ENCODE measurements around the gene C6orf62. TPM values are rescaled to one million over a fixed set of nuclear protein-coding genes. Genes with fewer than 3 reads are reported as not detected.

C6orf62 gene
- total RNA-seq, 1 experiment from 2014 or later, result 128 TPM

DNA sequence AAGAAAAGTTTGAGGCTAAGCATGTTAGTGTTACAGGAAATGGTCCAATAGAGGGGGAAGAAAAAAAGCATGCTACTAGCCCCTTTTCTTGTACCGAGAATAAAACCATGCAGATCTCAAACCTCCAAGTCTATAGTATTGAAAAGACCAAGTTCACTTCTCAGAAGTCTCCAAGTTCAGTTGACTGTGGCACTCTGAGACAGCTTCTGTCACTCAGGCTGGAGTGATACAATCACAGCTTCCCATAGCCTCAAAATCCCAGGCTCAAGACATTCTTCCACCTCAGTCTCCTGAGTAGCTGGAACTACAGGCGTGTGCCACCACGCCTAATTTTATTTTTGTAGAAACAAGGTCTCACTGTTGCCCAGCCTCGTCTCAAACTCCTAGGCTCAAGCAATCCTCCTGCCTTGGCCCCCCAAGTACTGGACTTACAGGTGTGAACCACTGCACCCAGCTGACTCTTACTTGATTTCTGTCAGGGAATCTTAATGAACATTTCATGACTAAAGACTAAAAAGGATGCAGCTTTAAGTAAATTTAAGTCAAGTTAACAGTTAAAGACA lies 16.2 kb downstream of the C6orf62 start:
- Histone ChIP-seq H4K20me1 (ENCODE audit: insufficient read depth) (peaks cover 12% of the 10 kb centered on the region), H3K4me1 (replicated peaks; ENCODE audit: insufficient read depth) (no peaks in the 10 kb centered on the region), H3K9me3 (ENCODE audit: insufficient read depth, low read depth) (no peaks in the 10 kb centered on the region), H3K27ac (peak overlapping the region; percentile 22; the same call in 1 of the 2 replicates), H3K27me3 (ENCODE audit: insufficient read depth, low read depth) (no peaks in the 10 kb centered on the region), H3K9me2 (ENCODE audit: insufficient read depth) (no peaks in the 10 kb centered on the region), H3K4me2 (no peak overlapping the region), H3K4me3 (no peak overlapping the region), H3F3A (ENCODE audit: insufficient read depth, low read depth) (peaks cover 82% of the 10 kb centered on the region), H3K79me2 (ENCODE audit: low read depth) (no peaks in the 10 kb centered on the region), H2AFZ (no peak overlapping the region), H3K36me3 (ENCODE audit: low read depth) (peaks cover 34% of the 10 kb centered on the region)
- ChIA-PET POLR2A (ENCODE audit: unreplicated experiment) (no interaction called here), CTCF (no interaction called here)
- no TSS peak for BruUV-seq (replicated peaks)
- TF ChIP-seq, protein P1, sequence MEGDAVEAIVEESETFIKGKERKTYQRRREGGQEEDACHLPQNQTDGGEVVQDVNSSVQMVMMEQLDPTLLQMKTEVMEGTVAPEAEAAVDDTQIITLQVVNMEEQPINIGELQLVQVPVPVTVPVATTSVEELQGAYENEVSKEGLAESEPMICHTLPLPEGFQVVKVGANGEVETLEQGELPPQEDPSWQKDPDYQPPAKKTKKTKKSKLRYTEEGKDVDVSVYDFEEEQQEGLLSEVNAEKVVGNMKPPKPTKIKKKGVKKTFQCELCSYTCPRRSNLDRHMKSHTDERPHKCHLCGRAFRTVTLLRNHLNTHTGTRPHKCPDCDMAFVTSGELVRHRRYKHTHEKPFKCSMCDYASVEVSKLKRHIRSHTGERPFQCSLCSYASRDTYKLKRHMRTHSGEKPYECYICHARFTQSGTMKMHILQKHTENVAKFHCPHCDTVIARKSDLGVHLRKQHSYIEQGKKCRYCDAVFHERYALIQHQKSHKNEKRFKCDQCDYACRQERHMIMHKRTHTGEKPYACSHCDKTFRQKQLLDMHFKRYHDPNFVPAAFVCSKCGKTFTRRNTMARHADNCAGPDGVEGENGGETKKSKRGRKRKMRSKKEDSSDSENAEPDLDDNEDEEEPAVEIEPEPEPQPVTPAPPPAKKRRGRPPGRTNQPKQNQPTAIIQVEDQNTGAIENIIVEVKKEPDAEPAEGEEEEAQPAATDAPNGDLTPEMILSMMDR (conservative IDR thresholded peaks at IDR 0.05), result no peak
- TF ChIP-seq EZH2 (IDR thresholded peaks at IDR 0.05; ENCODE audit: low read depth), result no peak
- intact Hi-C loops (cut with micrococcal nuclease; ENCODE audit: unreplicated experiment), result loop anchor here (5.0 kb wide), 1 partner anchor 370 kb away; no protein-coding TSS in a partner anchor
- DNase-seq, result no peak

GRCh38 chr6:24699521-24700359 lies 19.2 kb downstream of the C6orf62 start:
- BruUV-seq (replicated peaks), result no TSS peak
- peaks cover 8% of the 10 kb centered on the region; the same call in 1 of the 2 replicates for H3K36me3 ChIP-seq (ENCODE audit: low read depth)

GRCh38 chr6:24696097-24696496 lies 22.9 kb downstream of the C6orf62 start:
- no peak overlapping the region for H2AFZ ChIP-seq
- no peak overlapping the region for H3K27ac ChIP-seq
- no peaks in the 10 kb centered on the region for H4K20me1 ChIP-seq (ENCODE audit: insufficient read depth)
- H3K9me2 ChIP-seq (ENCODE audit: insufficient read depth), result no peaks in the 10 kb centered on the region
- ChIA-PET CTCF (interaction anchor here (0.6 kb wide), 1 partner anchor 173 kb away, joined by 11 read pairs; no protein-coding TSS in a partner anchor), POLR2A (ENCODE audit: unreplicated experiment) (no interaction called here)
- no peak for DNase-seq
- no peak overlapping the region for H3K4me2 ChIP-seq
- H3K4me3 ChIP-seq, result no peak overlapping the region
- no peaks in the 10 kb centered on the region for H3K36me3 ChIP-seq (ENCODE audit: low read depth)
- no peaks in the 10 kb centered on the region for H3K27me3 ChIP-seq (ENCODE audit: insufficient read depth, low read depth)
- peaks cover 26% of the 10 kb centered on the region for H3F3A ChIP-seq (ENCODE audit: insufficient read depth, low read depth)
- H3K9me3 ChIP-seq (ENCODE audit: insufficient read depth, low read depth), result no peaks in the 10 kb centered on the region
- H3K4me1 ChIP-seq (replicated peaks; ENCODE audit: insufficient read depth), result no peaks in the 10 kb centered on the region
- BruUV-seq (replicated peaks), result no TSS peak
- H3K79me2 ChIP-seq (ENCODE audit: low read depth), result no peaks in the 10 kb centered on the region
- intact Hi-C loops (cut with micrococcal nuclease; ENCODE audit: unreplicated experiment), result no loop called here
- TF ChIP-seq, protein P1 (conservative IDR thresholded peaks at IDR 0.05), result no peak
- TF ChIP-seq EZH2 (IDR thresholded peaks at IDR 0.05; ENCODE audit: low read depth), result no peak

More at GRCh38 chr6:24699521-24700359, 19.2 kb downstream of the C6orf62 start:
- ChIA-PET POLR2A (ENCODE audit: unreplicated experiment) (no interaction called here), CTCF (no interaction called here)
- no peaks in the 10 kb centered on the region for H3K79me2 ChIP-seq (ENCODE audit: low read depth)
- DNase-seq, result no peak
- no peak overlapping the region for H3K4me3 ChIP-seq
- intact Hi-C loops (cut with micrococcal nuclease; ENCODE audit: unreplicated experiment), result loop anchor here (5.0 kb wide), 1 partner anchor 373 kb away; no protein-coding TSS in a partner anchor
- no peaks in the 10 kb centered on the region for H3K4me1 ChIP-seq (replicated peaks; ENCODE audit: insufficient read depth)
- no peak overlapping the region for H2AFZ ChIP-seq
- H4K20me1 ChIP-seq (ENCODE audit: insufficient read depth), result peaks cover 11% of the 10 kb centered on the region
- H3K9me2 ChIP-seq (ENCODE audit: insufficient read depth), result no peaks in the 10 kb centered on the region
- TF ChIP-seq, protein P1 (conservative IDR thresholded peaks at IDR 0.05), result no peak
- TF ChIP-seq EZH2 (IDR thresholded peaks at IDR 0.05; ENCODE audit: low read depth), result no peak
- H3K27me3 ChIP-seq (ENCODE audit: insufficient read depth, low read depth), result no peaks in the 10 kb centered on the region
- no peak overlapping the region for H3K4me2 ChIP-seq
- no peak overlapping the region for H3K27ac ChIP-seq
- H3K9me3 ChIP-seq (ENCODE audit: insufficient read depth, low read depth), result no peaks in the 10 kb centered on the region
- peaks cover 57% of the 10 kb centered on the region for H3F3A ChIP-seq (ENCODE audit: insufficient read depth, low read depth)

Data from PC-9 (cell line).